Inflammatory macrophage (primary cell): ENCODE data around the gene GIMAP4.
"Not testable (repeated sequence)": the region's sequence is repeated elsewhere in the genome, so short reads cannot be mapped to it uniquely, and the experiment has no call there.

ENCODE experiments used
- DNase-seq, 2 donors: peaks; one replicate each; pipeline ENCODE4 v3.0.0-alpha.2; 2020 to 2022
- total RNA-seq, 18 experiments: gene quantifications; one replicate each; lab custom pipeline; 2026; ENCODE audit warnings: mixed read lengths in 6 of 18, inconsistent platforms in 2 of 18; lab: John Stamatoyannopoulos, UW

Gene GIMAP4
- 12.7 to 101 (median 47.9) reads per million in 18 experiments for total RNA-seq

DNA sequence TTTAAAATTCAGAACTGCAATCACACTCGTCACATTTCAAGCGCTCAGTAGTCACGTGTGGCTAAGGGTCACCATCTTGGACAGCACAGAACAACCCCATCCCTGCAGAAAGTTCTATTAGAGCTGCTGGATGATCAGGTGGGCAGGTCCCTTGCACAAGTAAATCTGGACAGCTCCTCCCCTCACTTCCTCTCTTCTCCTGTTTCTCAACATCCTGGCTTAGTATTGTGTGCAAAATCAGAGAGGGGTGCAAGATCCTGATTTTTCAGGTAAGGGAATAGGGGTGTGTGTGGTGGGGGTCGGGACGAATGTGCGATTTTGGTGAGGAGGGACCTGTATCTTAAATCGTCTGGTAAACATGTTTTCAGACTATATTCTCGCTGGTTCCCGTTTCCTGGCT lies at the start of gene GIMAP4:
TSS of gene GIMAP4 (plus strand) at position 222 of the 400 bp plus-strand sequence. CDS start 2,512 bp downstream, outside the sequence.
- peak; percentile 65 to 70 for DNase-seq

DNA sequence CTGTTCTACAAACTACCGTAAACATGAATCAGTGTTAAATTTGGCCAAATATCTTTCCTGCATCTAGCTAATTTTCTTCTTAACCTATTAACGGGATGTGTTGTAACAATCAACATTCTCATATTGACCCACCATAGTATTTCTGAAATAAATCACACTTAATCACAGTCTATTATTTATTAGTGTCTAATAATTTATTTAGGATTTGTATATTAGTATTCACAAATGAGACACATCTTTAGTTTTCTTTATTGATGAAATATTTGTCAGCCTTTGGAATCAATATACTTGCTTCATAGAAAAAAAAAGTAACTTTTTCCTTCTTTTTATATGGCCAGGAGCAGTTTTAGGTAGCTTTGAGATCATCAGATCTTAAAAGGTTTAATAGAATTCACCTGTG lies 47.9 kb upstream of the GIMAP4 start:
- DNase-seq, result no peak

DNA sequence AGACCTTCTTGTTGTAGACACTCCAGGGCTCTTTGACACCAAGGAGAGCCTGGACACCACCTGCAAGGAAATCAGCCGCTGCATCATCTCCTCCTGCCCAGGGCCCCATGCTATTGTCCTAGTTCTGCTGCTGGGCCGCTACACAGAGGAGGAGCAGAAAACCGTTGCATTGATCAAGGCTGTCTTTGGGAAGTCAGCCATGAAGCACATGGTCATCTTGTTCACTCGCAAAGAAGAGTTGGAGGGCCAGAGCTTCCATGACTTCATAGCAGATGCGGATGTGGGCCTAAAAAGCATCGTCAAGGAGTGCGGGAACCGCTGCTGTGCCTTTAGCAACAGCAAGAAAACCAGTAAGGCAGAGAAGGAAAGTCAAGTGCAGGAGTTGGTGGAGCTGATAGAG lies 47.0 kb upstream of the GIMAP4 start:
- no peak for DNase-seq

DNA sequence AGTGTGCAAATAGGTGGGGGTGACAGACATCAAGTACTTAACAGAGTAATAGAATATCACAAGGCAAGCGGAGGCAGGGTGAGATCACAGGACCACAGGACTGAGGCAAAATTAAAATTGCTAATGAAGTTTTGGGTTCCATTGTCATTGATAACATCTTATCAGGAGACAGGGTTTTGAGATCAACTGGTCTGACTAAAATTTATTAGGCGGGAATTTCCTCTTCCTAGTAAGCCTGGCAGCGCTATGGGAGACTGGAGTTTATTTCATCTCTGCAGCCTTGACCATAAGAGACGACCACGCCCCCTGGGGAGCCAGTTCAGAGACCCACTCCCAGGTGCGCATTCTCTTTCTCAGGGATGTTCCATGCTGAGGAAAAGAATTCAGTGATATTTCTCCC lies 44.3 kb upstream of the GIMAP4 start:
- not testable (repeated sequence) for DNase-seq

DNA sequence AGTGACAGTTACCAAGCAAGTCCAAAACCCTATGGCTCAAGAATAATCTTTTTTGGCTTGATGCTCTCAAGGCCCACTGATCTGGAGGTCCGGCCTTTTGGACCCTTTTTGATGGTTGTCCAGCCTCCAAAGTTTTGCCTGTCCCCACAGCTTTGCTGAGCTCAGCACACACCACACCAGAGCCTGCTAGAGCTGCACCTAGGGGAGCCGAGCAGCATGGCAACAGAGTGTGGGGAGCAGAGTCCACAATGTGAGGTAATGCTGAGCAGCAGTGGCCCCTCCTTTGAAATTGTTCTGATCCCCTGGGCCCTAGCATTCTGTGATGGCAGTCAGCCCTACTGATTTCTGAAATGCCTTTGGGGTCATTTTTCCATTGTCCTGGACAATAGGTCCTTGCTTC lies 43.2 kb upstream of the GIMAP4 start:
- no peak for DNase-seq

DNA sequence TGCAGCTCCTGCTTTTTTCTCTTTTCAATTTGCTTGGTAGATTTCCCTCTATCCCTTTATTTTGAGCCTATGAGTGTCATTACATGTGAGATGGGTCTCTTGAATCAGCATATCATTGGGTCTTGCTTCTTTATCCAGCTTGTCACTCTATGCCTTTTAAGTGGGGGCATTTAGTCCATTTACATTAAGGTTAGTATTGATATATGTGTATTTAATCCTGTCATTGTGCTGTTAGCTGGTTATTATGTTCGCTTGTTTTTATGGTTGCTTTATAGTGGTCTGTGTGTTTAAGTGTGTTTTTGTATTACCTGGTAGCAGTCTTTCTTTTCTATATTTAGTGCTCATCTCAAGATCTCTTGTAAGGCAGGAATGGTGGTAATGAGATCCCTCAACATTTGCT lies 35.5 kb upstream of the GIMAP4 start:
- no peak for DNase-seq

DNA sequence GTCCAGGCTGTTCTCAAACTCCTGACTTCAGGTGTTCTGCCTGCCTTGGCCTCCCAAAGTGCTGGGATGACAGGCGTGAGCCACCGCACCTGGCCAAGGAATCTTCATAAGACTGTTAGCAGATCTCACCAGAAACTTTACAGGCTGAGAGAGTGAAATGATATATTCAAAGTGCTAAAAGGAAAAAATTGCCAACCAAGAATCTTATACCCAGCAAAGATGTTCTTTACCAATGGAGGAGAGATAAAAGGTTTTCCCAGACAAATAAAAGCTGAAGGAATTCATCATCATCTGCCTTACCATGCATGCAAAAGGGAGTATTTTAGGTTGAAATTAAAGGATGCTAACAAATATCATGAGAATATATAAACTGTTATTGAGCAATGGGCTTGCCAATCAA lies 28.9 kb upstream of the GIMAP4 start:
- DNase-seq, result no peak

DNA sequence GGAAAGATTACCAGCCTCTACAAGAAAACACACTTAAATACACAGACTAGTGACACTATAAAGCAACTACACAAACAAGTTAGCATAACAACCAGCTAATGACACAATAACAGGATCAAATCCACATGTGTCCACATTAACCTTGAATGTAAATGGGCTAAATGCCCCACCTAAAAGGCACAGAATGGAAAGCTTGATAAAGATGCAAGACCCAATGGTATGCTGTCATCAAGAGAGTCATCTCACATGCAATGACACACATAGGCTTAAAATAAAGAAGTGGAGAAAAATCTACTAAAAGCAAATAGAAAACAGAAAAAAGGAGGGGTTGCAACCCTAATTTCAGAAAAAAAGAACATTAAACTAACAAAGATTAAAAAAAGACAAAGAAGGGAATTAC lies 14.0 kb upstream of the GIMAP4 start:
- DNase-seq, result no peak

DNA sequence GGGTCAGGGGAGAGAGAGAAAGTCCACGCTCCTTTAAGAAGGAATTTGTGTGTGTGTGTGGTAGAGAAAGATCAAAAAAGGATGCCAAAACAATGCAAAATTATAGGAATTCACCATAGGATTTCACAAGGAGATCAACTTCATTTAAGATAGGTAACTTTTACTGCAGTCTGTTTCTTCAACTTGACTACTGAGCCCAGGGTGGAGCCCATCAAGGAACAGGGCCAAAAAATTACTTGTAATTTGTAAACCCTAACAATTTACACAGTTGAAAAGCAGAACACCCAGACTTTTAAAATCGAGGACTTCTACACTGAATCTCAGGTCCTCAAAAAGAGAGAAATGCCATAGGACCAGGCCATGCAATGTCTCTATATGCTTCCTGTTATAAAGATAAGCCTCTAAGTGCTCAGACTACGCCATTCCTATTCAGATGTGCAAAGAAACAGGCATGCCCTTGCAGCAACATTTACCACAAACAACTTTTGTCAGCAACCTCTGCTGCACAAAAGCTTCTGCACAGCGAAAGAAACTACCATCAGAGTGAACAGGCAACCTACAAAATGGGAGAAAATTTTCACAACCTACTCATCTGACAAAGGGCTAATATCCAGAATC lies 10.6 kb upstream of the GIMAP4 start:
- DNase-seq, result peak; percentile 6 to 82

DNA sequence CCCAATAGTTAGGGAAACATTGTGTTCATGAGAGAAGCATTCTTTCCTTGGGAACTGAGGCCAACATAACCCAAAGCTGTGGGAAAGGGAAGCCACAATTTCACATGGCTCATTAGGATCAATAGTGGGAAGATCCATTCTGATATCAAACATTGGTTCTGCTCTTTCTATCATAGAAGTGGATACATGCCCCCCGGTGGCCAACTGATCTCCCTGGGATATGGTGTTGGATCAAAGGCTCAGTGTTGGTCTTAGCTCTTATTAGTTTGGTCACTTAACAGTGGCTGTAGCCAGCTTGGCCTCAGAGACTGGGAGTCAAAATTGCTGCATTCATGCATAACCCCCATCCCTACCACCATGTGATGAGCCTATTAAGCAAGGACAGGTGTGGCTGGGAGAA lies 6.7 kb upstream of the GIMAP4 start:
- no peak for DNase-seq

DNA sequence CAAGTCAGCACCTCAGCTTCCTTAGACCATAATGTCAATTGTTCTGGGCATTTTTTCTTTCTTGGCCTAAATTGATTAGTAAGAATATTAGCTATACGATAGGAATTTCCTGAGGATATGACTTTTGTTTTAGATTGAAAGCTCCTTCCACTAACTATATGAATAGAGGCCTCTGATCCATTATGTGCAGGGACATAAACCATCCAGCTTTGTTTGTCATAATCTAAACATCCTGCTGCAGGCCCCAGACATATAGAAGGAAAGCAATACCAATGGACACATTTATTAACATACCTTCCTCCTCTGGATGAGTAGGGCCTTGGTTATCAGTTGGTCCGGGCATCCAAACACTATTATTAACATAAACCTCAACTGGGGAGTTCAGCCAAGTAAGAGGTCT lies 4.3 kb upstream of the GIMAP4 start:
- no peak for DNase-seq

DNA sequence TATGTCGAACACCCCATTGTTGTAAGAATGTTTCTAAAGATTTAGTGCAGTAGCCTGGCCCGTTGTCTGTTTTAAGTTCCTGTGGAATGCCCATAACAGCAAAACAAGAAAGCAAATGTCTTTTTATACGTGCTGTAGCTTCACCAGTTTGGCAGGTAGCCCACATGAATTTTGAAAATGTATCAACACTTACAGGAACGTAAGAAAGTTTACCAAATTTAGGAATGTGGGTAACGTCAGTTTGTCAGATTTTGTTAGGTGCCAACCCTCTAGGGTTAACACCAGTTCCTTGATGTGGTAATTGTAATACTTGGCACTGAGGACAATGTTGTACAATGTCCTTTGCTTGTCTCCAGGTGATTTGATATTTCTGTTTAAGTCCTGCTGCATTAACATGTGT lies 3.2 kb upstream of the GIMAP4 start:
- no peak for DNase-seq

DNA sequence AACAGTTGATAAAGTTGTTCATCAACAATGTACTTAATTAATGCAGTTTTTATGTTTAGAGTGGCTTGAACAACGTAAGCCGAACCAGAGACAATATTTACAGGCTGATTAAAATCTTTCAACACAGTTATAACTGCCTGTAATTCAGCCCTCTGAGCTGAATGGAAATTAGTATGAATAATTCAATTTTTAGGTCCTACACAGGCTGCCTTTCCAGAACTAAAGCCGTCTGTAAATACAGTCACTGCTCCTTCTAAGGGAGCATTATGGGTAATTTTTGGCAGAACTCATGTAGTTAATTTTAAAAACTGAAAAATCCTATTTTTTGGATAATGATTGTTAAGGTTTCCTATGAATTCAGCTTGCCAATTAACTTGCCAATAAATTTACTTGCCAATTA lies 2.6 kb upstream of the GIMAP4 start:
- no peak for DNase-seq

DNA sequence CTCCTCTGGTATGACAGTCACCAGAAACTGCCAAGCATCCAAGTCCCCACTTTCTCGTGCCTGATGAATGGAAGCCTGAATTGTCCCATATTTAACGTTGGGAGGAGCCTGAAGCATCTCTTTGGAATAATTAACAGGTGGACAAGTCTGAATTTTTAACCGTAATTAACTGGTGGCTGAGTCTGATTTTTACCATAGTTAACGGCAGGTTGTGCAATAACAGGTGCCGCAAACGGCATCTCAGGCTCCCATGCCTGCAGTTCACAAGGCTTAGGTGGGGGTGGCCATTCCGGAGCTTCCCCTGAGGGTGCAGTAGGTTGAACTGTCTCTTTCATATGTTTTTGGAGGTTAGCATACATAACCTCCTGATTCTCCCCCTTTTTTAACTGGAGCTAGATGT lies 2.0 kb upstream of the GIMAP4 start:
- no peak for DNase-seq

DNA sequence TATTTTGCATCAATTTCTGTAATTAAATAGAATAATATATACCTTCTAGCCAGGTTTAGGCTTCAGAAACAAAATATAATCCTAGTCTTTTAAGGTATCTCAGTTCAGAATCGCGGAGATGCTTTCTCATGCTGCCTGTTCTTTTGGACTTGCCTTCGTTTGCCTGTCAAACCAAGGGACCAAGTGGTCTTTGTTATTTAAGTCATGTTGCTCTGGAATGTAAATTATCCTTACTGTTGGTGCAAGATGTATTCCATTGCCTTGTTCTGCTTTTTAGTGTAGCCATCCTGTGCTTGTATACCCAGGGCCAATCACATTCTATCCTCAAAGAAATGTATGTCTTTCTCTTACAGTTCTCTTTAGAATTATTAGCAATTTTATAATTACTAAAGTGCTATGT lies 1.1 kb upstream of the GIMAP4 start:
- no peak for DNase-seq

DNA sequence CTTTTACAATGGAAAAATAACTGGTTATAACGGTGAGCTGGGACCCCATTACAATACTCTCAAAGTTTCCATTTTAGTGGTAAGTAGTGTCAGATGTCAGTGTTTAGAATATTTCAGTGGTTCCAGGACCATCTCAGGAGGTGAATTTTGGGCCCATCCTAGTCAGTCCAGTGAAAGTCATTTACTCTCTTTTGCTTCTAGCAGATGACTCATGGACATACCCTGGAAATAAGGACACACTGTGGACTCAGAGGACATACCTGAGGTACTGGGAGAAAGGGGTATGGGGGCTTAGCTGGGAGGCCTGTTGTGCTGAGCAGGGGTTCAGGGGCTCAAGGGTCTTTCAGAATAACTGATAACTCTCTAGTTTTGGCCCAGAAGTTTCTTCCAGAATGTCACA lies 618 bp upstream of the GIMAP4 start:
- DNase-seq, result no peak

DNA sequence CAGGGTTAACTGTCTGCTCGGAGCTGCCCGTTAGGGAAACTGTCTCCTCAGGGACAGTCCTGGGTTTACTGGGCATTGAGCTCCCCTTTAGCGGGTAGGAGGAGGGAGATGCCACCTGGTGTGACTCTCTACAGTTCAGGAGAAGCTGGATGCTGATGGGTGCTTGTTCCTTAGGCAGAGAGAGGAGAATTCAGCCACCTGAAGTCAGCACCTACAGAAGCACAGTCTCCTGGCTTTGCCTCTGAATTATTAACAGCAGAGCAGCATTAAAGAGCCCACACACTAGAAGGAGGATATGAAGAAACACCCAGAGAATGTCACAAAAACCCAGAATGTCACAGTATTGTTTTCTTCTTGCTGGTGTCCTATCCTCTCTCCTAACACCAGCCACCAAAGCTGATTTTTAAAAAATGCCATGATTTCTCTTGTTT lies 696 bp downstream of the GIMAP4 start:
- DNase-seq, result peak; percentile 37 to 43

DNA sequence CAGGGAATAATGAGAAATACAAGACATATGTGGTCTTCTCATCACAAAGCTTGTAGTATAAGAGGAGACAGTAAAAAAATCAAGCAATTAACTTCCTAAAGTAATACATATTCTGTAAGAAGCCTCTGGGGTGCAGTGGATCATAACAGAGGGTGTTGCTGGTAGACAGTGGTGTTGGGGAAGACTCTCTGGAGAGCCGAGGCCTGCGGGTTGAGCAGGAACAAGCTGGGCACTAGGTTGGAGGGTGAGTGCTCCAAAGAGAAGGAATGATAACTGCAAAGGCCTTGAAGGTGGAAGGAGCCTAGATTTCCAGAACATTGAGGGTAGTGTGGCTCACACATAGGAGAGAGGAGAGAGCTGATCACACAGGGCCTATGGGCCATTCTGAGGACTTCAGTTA lies 1.5 kb downstream of the GIMAP4 start:
- peak; percentile 34 to 42 for DNase-seq

DNA sequence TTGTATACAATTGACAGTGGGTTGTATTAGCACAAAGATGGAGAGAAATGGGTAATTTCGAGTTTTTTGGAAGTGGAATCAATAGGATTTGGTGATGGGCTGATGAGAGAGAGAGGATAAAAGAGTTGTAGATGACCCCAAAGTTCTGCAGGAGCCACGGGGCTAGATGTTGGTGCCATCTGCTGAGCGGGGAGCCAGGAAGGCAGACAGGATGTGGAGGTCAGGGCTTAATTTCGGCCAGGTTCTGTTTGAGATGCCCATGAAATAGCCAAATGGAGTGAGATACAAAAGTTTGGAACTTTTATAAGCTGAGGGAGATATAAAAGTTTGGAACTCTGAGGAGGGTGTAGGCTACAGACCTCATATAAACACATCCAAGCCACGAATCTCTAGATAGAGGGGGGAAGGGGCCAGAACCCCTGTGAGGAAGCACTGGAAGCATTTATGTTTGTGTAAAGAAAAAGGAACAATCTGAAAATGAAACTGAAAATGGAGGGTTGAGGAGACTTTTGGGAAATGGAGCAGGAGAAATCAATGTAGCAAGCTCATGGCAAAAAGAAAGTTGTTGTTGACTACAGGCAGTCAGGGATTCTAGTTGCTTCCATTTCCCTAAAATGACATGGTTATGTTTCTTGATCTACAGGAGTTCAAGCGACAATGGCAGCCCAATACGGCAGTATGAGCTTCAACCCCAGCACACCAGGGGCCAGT lies 2.2 kb downstream of the GIMAP4 start:
- DNase-seq, result peak; percentile 31 to 54

DNA sequence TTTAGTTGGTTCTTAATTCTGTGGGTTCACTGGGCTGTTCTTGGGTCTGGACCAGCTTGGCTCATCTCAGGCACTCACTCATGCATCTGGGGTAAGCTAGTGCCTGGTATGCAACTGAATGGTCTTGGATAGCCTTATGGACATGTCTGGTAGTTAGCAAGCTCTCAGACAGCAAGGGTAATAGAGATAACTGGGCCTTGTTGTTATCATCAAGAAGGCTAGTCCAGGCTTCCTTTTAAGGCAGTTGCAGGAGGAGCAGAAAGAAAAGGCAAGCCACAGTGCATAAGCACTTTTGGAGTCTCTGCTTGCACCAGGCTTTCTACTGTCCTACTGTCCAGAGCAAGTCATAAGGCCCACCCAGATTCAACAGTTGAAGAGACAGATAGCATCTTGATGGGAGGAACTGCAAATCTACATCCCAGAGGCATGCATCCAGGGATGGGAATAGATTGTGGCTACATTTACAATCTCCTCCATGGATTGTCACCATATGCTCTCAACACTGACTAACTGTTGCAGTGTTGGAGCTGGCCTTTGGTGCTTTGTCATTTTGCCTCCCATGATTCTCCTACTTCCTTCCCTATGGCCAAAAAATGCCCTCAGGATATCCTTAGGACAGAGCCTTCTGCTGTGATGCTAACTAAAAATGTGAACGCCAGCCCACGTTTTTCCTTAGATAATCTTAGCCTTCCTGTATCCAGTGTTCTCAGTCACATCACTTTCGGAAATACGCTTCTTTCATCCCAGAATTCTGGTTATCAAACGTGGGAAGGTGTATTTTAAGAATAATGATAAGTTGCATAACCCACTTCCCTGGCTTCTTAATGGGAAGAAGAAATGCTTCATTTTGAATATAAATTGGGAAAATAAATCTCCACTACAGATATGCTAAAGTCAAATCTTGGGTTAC lies 3.6 kb downstream of the GIMAP4 start:
- DNase-seq, result no peak

DNA sequence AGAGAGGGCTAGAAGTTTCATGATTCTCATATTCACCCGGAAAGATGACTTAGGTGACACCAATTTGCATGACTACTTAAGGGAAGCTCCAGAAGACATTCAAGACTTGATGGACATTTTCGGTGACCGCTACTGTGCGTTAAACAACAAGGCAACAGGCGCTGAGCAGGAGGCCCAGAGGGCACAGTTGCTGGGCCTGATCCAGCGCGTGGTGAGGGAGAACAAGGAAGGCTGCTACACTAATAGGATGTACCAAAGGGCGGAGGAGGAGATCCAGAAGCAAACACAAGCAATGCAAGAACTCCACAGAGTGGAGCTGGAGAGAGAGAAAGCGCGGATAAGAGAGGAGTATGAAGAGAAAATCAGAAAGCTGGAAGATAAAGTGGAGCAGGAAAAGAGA lies 5.3 kb downstream of the GIMAP4 start:
- DNase-seq, result no peak

DNA sequence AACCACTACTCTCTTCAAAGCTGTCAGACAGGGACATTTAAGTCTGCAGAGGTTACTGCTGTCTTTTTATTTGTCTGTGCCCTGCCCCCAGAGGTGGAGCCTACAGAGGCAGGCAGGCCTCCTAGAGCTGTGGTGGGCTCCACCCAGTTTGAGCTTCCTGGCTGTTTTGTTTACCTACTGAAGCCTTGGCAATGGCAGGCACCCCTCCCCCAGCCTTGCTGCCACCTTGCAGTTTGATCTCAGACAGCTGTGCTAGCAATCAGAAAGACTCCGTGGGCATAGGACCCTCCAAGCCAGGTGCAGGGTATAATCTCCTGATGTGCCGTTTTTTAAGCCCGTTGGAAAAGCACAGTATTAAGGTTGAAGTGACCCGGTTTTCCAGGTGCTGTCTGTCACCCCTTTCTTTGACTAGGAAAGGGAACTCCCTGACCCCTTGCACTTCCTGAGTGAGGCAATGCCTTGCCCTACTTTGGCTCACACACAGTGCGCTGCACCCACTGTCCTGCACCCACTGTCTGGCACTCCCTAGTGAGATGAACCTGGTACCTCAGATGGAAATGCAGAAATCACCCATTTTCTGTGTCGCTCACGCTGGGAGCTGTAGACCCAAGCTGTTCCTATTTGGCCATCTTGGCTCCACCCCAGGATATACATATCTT lies 12.9 kb downstream of the GIMAP4 start:
- peak; percentile 5 to 13 for DNase-seq
